PC-9 (cell line): ENCODE measurements around the gene SPI1.

Experiments
- EZH2 ChIP-seq: fragments of 200-600 bp; sonication (generic); IDR thresholded peaks from 2 replicates; pipeline ENCODE4 v1.8.0; 2017; ENCODE audit warnings: antibody characterized with exemption, low read depth
- TF ChIP-seq, protein P1 (sequence below): fragments of 200-600 bp; sonication (generic); conservative IDR thresholded peaks from 2 replicates; pipeline ENCODE4 v1.6.1; 2017; ENCODE audit warnings: mixed run types, antibody characterized with exemption, mild to moderate bottlenecking, moderate library complexity

- TF ChIP-seq, protein P1, sequence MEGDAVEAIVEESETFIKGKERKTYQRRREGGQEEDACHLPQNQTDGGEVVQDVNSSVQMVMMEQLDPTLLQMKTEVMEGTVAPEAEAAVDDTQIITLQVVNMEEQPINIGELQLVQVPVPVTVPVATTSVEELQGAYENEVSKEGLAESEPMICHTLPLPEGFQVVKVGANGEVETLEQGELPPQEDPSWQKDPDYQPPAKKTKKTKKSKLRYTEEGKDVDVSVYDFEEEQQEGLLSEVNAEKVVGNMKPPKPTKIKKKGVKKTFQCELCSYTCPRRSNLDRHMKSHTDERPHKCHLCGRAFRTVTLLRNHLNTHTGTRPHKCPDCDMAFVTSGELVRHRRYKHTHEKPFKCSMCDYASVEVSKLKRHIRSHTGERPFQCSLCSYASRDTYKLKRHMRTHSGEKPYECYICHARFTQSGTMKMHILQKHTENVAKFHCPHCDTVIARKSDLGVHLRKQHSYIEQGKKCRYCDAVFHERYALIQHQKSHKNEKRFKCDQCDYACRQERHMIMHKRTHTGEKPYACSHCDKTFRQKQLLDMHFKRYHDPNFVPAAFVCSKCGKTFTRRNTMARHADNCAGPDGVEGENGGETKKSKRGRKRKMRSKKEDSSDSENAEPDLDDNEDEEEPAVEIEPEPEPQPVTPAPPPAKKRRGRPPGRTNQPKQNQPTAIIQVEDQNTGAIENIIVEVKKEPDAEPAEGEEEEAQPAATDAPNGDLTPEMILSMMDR: no peak
- no peak for TF ChIP-seq EZH2
Observed at GRCh38 chr11:47390422-47390760, 12.0 kb upstream of the SPI1 start.
